PFSK-1 (cell line): ENCODE data around the gene FAM163B.

Experiments used
- FOXP2 ChIP-seq: optimal IDR thresholded peaks from 2 replicates; pipeline ENCODE3; 2011; ENCODE audit warnings: borderline replicate concordance, control low read depth, inconsistent platforms; ENCODE audit not compliant: insufficient read depth; ENCODE audit errors: extremely low read length, extremely low read depth
- POLR2AphosphoS5 ChIP-seq: IDR thresholded peaks from 2 replicates; pipeline ENCODE4 v1.6.1; 2012; ENCODE audit warnings: low read depth, mild to moderate bottlenecking, control low read depth, low read length, moderate library complexity
- REST ChIP-seq, 2 experiments: IDR thresholded peaks; 2 replicates each; pipeline versions ENCODE4 v1.6.1 to v1.8.0; 2011 to 2012; ENCODE audit warnings: low read depth in 2 of 2, low read length in 2 of 2, control low read depth in 1 of 2, inconsistent platforms in 1 of 2, mild to moderate bottlenecking in 1 of 2, moderate library complexity in 1 of 2; ENCODE audit not compliant: insufficient read depth in 1 of 2
- SIN3A ChIP-seq: IDR thresholded peaks from 2 replicates; pipeline ENCODE4 v1.6.1; 2012; ENCODE audit warnings: mild to moderate bottlenecking, low read length, moderate library complexity, borderline replicate concordance; ENCODE audit not compliant: insufficient read depth
- TAF1 ChIP-seq: IDR thresholded peaks from 2 replicates; pipeline ENCODE4 v1.6.1; 2012; ENCODE audit warnings: low read length, control low read depth, borderline replicate concordance; ENCODE audit not compliant: insufficient read depth

FAM163B gene

GRCh38 chr9:133642708-133643361 lies 33.6 kb upstream of the FAM163B start:
- TF ChIP-seq REST (IDR thresholded peaks at IDR 0.05; ENCODE audit: insufficient read depth in 1 of 2, low read depth in 2 of 2, low read length in 2 of 2) (no peak), FOXP2 (no peak), POLR2AphosphoS5 (no peak), SIN3A (no peak), TAF1 (no peak)

DNA sequence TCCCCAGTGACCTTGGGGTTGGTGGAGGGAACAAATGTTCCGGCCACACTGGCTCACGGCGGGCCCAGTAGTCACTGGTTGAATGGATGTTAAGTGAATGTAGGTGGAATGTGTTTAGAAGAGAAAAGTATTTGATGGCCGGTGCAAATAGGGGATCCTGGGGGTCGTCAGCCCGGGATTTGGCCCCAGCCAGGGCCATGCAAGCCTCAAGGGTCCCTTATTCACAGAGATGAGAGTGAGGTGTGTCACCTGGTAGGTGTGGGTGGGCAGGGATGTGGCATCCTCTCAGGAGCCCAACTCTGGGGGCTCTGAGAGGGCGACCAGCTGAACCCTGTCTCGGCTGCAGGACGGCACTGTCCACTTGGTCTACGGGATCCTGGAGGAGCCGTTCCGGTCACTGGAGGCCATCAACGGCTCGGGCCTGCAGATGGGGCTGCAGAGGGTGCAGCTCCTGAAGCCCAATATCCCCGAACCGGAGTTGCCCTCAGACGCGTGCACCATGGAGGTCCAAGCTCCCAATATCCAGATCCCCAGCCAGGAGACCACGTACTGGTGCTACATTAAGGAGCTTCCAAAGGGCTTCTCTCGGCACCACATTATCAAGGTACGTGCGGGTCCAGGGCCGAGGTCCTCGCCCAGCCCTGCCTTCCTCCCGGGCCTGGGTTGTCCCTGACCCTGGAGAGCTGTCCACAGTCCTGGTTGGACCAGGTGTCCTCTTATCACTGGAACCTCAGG lies 32.8 kb upstream of the FAM163B start:
- TF ChIP-seq POLR2AphosphoS5 (no peak), TAF1 (no peak), FOXP2 (no peak), SIN3A (no peak), REST (IDR thresholded peaks at IDR 0.05; ENCODE audit: insufficient read depth in 1 of 2, low read depth in 2 of 2, low read length in 2 of 2) (no peak)

GRCh38 chr9:133641396-133641655 lies 32.1 kb upstream of the FAM163B start:
- TF ChIP-seq TAF1 = no peak
- TF ChIP-seq REST (IDR thresholded peaks at IDR 0.05; ENCODE audit: insufficient read depth in 1 of 2, low read depth in 2 of 2, low read length in 2 of 2) = no peak
- no peak for TF ChIP-seq FOXP2
- TF ChIP-seq POLR2AphosphoS5 = no peak
- TF ChIP-seq SIN3A = no peak

GRCh38 chr9:133640580-133641395 lies 31.6 kb upstream of the FAM163B start:
- no peak for TF ChIP-seq SIN3A
- TF ChIP-seq TAF1 = no peak
- no peak for TF ChIP-seq REST (IDR thresholded peaks at IDR 0.05; ENCODE audit: insufficient read depth in 1 of 2, low read depth in 2 of 2, low read length in 2 of 2)
- TF ChIP-seq POLR2AphosphoS5 = no peak
- no peak for TF ChIP-seq FOXP2
